ENCODE results near the gene SYPL1.

The SYPL1 gene

DNA sequence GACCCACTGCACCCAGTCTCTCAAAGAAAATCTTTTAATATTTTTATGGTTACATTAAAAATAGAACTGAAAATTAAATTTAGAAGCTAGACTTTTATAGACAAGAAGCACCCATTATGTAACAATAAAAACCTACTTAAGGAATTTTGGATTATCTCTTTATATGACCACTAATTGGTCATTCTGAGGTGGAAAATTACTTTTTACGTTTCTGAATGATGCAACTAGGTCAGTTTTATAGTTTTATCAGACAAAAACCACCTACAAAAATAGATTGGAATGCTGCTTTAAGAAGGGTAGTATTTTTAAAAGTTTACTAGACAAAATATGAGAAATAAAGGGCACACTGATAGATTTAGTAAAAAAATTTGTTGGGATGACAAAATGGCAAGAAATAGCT lies 16.5 kb downstream of the SYPL1 start:
- in situ Hi-C loops (cut with HindIII; ENCODE audit: low pct_ligation_motif_present, low sequenced_read_pairs): no loop called here
- peaks cover 2% of the 10 kb centered on the region for H3K36me3 ChIP-seq (replicated peaks)
- no peak overlapping the region for H3K27ac ChIP-seq
- DNase-seq: no peak
- no peaks in the 10 kb centered on the region for H3K27me3 ChIP-seq (replicated peaks)
- TF ChIP-seq, protein P1, sequence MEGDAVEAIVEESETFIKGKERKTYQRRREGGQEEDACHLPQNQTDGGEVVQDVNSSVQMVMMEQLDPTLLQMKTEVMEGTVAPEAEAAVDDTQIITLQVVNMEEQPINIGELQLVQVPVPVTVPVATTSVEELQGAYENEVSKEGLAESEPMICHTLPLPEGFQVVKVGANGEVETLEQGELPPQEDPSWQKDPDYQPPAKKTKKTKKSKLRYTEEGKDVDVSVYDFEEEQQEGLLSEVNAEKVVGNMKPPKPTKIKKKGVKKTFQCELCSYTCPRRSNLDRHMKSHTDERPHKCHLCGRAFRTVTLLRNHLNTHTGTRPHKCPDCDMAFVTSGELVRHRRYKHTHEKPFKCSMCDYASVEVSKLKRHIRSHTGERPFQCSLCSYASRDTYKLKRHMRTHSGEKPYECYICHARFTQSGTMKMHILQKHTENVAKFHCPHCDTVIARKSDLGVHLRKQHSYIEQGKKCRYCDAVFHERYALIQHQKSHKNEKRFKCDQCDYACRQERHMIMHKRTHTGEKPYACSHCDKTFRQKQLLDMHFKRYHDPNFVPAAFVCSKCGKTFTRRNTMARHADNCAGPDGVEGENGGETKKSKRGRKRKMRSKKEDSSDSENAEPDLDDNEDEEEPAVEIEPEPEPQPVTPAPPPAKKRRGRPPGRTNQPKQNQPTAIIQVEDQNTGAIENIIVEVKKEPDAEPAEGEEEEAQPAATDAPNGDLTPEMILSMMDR (IDR thresholded peaks at IDR 0.05; ENCODE audit: low read depth, low read length, missing control alignments): no peak
- no peak overlapping the region for H3K4me3 ChIP-seq (ENCODE audit: low read depth, low read length)

DNA sequence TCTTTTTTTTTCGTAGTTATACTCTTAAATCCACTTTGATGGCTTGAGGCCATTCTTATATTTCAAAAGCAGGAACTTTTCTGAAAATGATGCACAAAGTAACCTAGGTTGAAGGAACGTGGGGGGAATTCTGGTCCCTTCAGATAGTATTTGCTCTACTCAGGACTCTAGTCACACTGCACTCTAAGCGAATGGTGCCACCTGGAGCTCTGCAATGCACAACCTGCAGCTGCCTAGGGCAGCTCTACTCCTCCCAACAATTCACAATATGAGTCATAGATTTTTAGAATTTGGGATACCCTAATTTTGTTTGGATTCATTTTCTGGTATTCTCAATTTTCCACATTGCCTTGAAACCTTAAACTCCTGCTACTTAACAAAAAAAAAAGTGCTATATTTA lies 17.3 kb downstream of the SYPL1 start:
- in situ Hi-C loops (cut with HindIII; ENCODE audit: low pct_ligation_motif_present, low sequenced_read_pairs): no loop called here
- Histone ChIP-seq H3K36me3 (replicated peaks) (peaks cover 7% of the 10 kb centered on the region), H3K27me3 (replicated peaks) (no peaks in the 10 kb centered on the region), H3K27ac (no peak overlapping the region), H3K4me3 (ENCODE audit: low read depth, low read length) (no peak overlapping the region)
- no peak for DNase-seq
- TF ChIP-seq, protein P1 (IDR thresholded peaks at IDR 0.05; ENCODE audit: low read depth, low read length, missing control alignments): no peak

DNA sequence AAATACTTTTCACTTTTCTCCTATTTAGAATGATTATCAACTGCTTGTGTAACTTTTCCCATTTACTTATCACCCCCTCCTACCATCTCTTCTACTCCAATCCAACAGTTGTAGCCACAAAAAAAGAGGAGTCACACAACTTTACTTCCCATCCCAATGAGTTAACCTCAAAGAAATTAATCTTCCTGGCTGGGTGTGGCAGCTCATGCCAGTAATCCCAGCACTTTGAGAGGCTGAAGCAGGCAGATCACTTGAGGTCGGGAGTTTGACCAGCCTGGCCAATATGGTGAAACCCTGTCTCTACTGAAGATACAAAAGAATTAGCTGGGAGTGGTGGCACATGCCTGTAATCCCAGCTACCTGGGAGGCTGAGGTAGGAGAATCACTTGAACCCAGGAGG lies 19.9 kb downstream of the SYPL1 start:
- in situ Hi-C loops (cut with HindIII; ENCODE audit: low pct_ligation_motif_present, low sequenced_read_pairs): no loop called here
- H3K27ac ChIP-seq: no peak overlapping the region
- TF ChIP-seq, protein P1 (IDR thresholded peaks at IDR 0.05; ENCODE audit: low read depth, low read length, missing control alignments): no peak
- no peak overlapping the region for H3K4me3 ChIP-seq (ENCODE audit: low read depth, low read length)
- no peaks in the 10 kb centered on the region for H3K27me3 ChIP-seq (replicated peaks)
- peaks cover 7% of the 10 kb centered on the region for H3K36me3 ChIP-seq (replicated peaks)
- no peak for DNase-seq

DNA sequence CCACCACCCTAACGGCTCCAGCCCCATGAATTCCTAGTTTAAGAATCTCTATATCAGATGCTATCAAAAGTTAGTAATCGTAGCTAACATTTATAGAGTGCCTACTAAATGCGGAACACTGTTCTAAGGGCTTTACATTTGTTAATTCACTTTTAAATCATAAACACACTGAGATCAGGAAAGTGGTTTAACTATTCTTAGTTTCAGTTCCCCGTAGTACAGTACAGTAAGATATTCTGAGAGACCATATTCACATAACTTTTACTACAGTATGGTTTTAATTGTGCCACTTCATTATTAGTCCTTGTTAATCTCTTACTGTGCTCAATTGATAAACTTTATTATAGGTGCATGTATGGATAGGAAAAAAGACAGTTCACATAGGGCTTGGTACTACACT lies 22.5 kb downstream of the SYPL1 start:
- in situ Hi-C loops (cut with HindIII; ENCODE audit: low pct_ligation_motif_present, low sequenced_read_pairs): no loop called here
- H3K36me3 ChIP-seq (replicated peaks): peaks cover 7% of the 10 kb centered on the region

DNA sequence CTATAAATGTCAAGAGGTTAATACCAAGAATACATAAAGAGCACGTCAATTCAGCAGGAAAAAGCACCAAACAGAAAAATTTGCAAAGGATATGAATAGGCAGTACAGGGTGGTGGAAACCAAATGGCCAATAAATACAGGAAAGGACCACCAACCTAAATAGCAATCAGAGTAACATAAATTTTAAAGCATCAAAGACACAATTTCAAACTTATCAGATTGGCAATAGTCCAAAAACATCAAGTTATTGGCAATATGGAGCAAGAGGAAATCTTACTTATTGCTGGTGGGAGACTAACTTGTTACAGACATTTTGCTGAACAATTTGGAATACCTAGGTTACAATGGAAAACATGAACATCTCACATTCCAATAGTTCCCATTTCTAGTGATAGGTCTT lies 24.1 kb downstream of the SYPL1 start:
- H3K27ac ChIP-seq: no peak overlapping the region
- H3K27me3 ChIP-seq (replicated peaks): no peaks in the 10 kb centered on the region
- no peak for DNase-seq
- TF ChIP-seq, protein P1 (IDR thresholded peaks at IDR 0.05; ENCODE audit: low read depth, low read length, missing control alignments): no peak
- in situ Hi-C loops (cut with HindIII; ENCODE audit: low pct_ligation_motif_present, low sequenced_read_pairs): no loop called here
- no peak overlapping the region for H3K4me3 ChIP-seq (ENCODE audit: low read depth, low read length)
- H3K36me3 ChIP-seq (replicated peaks): peaks cover 7% of the 10 kb centered on the region

More for the DNA sequence above, 22.5 kb downstream of the SYPL1 start:
- H3K4me3 ChIP-seq (ENCODE audit: low read depth, low read length): no peak overlapping the region
- no peak overlapping the region for H3K27ac ChIP-seq
- H3K27me3 ChIP-seq (replicated peaks): no peaks in the 10 kb centered on the region
- TF ChIP-seq, protein P1 (IDR thresholded peaks at IDR 0.05; ENCODE audit: low read depth, low read length, missing control alignments): no peak
- no peak for DNase-seq

DNA sequence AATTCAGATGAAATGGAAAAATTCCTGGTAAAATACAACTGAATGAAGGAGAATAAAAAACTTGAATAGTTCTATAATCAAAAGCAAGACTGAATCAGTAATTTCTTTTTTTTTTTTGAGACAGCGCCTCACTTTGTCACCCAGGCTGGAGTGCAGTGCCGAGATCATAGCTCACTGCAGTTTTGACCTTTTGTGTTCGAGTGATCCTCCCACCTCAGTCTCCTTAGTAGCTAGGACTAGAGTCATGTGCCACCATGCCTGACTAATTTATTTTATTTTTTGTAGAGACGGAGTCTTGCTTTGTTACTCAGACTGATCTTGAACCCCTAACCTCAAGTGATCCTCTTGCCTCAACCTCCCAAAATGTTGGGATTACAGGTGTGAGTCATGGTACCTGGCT lies 26.1 kb downstream of the SYPL1 start:
- no peak overlapping the region for H3K4me3 ChIP-seq (ENCODE audit: low read depth, low read length)
- in situ Hi-C loops (cut with HindIII; ENCODE audit: low pct_ligation_motif_present, low sequenced_read_pairs): no loop called here
- peaks cover 5% of the 10 kb centered on the region for H3K36me3 ChIP-seq (replicated peaks)
- TF ChIP-seq, protein P1 (IDR thresholded peaks at IDR 0.05; ENCODE audit: low read depth, low read length, missing control alignments): no peak
- no peak overlapping the region for H3K27ac ChIP-seq
- DNase-seq: no peak
- H3K27me3 ChIP-seq (replicated peaks): no peaks in the 10 kb centered on the region

All from brain microvascular endothelial cell (primary cell).